ENCODE results near the gene PRKN.

GRCh38 chr6:161663682-161664081, 1063.9 kb downstream of the PRKN start:
- TF ChIP-seq CTCF (conservative IDR thresholded peaks at IDR 0.05; ENCODE audit: low read depth, low read length) = no peak
- TF ChIP-seq EZH2 (IDR thresholded peaks at IDR 0.05; ENCODE audit: borderline replicate concordance, low read depth, low read length, poor library complexity, severe bottlenecking) = no peak

Measured in A673 (cell line).